ENCODE data around the gene DBN1. TPM values are rescaled to one million over a fixed set of nuclear protein-coding genes. Genes with fewer than 3 reads are reported as not detected.

The DBN1 gene
- total and polyA plus RNA-seq, 9 of the 15 experiments (the other 6 are each of a cell fraction or from before 2014, with no cell fraction given): 0.25 to 87.2 (median 27.9) TPM

DNA sequence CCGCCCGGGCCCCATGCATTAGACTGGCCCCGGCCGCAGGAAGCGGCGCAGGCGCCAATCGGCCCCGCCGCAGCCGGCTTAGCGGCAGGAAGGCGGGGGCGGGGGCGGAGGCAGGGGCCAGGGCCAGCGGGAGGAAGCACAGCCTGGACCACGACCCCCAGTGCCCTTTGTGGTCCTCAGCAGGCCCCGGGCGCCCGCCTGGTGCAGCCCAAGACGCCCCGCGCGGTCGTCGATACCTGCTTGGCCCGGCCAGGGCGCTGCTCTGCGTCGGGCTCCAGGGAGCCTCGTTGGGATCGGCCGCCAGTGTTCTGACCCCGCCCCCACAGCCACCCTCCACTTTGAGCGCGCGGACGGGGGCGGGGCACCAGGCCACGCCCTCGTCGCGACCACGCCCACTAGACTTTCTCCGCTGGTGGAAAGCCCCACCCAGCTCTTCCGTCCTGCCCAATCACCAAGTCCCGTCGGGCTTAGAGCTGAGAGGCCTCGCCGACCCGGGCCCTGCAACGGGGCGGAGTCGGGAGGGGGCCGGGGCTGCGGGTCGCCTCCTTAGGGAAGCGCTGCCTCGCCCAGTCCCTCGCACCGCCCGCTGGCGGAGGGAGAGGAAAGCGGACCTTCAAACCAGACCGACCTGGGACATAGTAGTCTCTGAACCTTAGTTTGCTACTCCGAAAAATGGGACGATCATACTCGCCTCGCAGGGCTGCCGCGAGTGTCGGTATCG is 24.0 kb upstream of the DBN1 start, which contains the start of gene PDLIM7 (continued):
- TF ChIP-seq HDAC3 (IDR thresholded peaks at IDR 0.05; ENCODE audit: borderline replicate concordance, partially characterized antibody) (no peak), FOXM1 (IDR thresholded peaks at IDR 0.05; ENCODE audit: low read depth) (peak; percentile 40; the same call in 1 of the 2 replicates), FOXM1 (CRISPR knock-in tag; IDR thresholded peaks at IDR 0.05; ENCODE audit: low read depth) (0 out of 2 replicates have a peak, but pooled peaks have one; percentile 71), ARID2 (IDR thresholded peaks at IDR 0.05) (no peak), HDAC1 (IDR thresholded peaks at IDR 0.05) (peak in 1 of 2 experiments; percentile 54; a peak in 3 of 4 replicates), HNRNPLL (IDR thresholded peaks at IDR 0.05; ENCODE audit: low read depth, low read length, poor library complexity, severe bottlenecking) (peak; percentile 49), ZNF41 (CRISPR knock-in tag; conservative IDR thresholded peaks at IDR 0.05) (0 out of 2 replicates have a peak, but pooled peaks have one; percentile 1), FOXJ2 (tag; IDR thresholded peaks at IDR 0.05) (no peak), CBX3 (IDR thresholded peaks at IDR 0.05; ENCODE audit: borderline replicate concordance in 1 of 2, low read length in 2 of 2) (peak in 1 of 2 experiments; percentile 84; a peak in 2 of 3 replicates), HDAC2 (IDR thresholded peaks at IDR 0.05) (peak; percentile 99), ZKSCAN1 (IDR thresholded peaks at IDR 0.05; ENCODE audit: low read depth, low read length) (peak; percentile 65; the same call in 1 of the 2 replicates), RBM39 (optimal IDR thresholded peaks at IDR 0.05; ENCODE audit: low read depth, low read length) (peak; percentile 53), NBN (IDR thresholded peaks at IDR 0.05; ENCODE audit: low read depth) (peak; percentile 30; the same call in 1 of the 2 replicates), SMARCA5 (IDR thresholded peaks at IDR 0.05) (peak; percentile 99), CHD4 (IDR thresholded peaks at IDR 0.05; ENCODE audit: insufficient read depth, insufficient replicate concordance, low read depth, low read length, poor library complexity, severe bottlenecking) (peak; percentile 98), NCOR1 (IDR thresholded peaks at IDR 0.05) (peak; percentile 40), RBM22 (IDR thresholded peaks at IDR 0.05; ENCODE audit: low read depth, low read length, poor library complexity, severe bottlenecking) (peak; percentile 49), TCF3 (CRISPR knock-in tag; IDR thresholded peaks at IDR 0.05) (0 out of 2 replicates have a peak, but pooled peaks have one; percentile 42)
- TF ChIP-seq, protein P1, sequence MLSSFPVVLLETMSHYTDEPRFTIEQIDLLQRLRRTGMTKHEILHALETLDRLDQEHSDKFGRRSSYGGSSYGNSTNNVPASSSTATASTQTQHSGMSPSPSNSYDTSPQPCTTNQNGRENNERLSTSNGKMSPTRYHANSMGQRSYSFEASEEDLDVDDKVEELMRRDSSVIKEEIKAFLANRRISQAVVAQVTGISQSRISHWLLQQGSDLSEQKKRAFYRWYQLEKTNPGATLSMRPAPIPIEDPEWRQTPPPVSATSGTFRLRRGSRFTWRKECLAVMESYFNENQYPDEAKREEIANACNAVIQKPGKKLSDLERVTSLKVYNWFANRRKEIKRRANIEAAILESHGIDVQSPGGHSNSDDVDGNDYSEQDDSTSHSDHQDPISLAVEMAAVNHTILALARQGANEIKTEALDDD (IDR thresholded peaks at IDR 0.05): no peak
- TF ChIP-seq, protein P2, sequence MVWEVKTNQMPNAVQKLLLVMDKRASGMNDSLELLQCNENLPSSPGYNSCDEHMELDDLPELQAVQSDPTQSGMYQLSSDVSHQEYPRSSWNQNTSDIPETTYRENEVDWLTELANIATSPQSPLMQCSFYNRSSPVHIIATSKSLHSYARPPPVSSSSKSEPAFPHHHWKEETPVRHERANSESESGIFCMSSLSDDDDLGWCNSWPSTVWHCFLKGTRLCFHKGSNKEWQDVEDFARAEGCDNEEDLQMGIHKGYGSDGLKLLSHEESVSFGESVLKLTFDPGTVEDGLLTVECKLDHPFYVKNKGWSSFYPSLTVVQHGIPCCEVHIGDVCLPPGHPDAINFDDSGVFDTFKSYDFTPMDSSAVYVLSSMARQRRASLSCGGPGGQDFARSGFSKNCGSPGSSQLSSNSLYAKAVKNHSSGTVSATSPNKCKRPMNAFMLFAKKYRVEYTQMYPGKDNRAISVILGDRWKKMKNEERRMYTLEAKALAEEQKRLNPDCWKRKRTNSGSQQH (CRISPR knock-in tag; IDR thresholded peaks at IDR 0.05): no peak
- TF ChIP-seq, protein P3, sequence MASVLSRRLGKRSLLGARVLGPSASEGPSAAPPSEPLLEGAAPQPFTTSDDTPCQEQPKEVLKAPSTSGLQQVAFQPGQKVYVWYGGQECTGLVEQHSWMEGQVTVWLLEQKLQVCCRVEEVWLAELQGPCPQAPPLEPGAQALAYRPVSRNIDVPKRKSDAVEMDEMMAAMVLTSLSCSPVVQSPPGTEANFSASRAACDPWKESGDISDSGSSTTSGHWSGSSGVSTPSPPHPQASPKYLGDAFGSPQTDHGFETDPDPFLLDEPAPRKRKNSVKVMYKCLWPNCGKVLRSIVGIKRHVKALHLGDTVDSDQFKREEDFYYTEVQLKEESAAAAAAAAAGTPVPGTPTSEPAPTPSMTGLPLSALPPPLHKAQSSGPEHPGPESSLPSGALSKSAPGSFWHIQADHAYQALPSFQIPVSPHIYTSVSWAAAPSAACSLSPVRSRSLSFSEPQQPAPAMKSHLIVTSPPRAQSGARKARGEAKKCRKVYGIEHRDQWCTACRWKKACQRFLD (CRISPR knock-in tag; IDR thresholded peaks at IDR 0.05): no peak; the same call in none of the 2 replicates
- TF ChIP-seq, protein P4, sequence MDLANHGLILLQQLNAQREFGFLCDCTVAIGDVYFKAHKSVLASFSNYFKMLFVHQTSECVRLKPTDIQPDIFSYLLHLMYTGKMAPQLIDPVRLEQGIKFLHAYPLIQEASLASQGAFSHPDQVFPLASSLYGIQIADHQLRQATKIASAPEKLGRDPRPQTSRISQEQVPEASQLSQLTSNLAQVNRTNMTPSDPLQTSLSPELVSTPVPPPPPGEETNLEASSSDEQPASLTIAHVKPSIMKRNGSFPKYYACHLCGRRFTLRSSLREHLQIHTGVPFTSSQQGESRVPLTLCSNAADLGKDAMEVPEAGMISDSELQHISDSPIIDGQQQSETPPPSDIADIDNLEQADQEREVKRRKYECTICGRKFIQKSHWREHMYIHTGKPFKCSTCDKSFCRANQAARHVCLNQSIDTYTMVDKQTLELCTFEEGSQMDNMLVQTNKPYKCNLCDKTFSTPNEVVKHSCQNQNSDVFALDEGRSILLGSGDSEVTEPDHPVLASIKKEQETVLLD (IDR thresholded peaks at IDR 0.05): no peak
- TF ChIP-seq, protein P5, sequence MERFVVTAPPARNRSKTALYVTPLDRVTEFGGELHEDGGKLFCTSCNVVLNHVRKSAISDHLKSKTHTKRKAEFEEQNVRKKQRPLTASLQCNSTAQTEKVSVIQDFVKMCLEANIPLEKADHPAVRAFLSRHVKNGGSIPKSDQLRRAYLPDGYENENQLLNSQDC (CRISPR knock-in tag; IDR thresholded peaks at IDR 0.05): peak; percentile 64; the same call in 1 of the 2 replicates

All from K562 (cell line).